IPS-11a (cell line): ENCODE results near the gene MALRD1.

Source experiments
- H3K4me3 ChIP-seq: one replicate; pipeline ENCODE4 v1.5.1; 2013; ENCODE audit warnings: low read depth, low read length, control low read depth

MALRD1 gene

GRCh38 chr10:19048489-19048888, at the start of gene MALRD1:
MALRD1 (plus strand) TSS chr10:19048801; CDS start chr10:19048939, 138 bp downstream.
- no peak within 1 kb of the TSS for H3K4me3 ChIP-seq

- no peak overlapping the region for H3K4me3 ChIP-seq
Observed at GRCh38 chr10:19003341-19003740, 45.3 kb upstream of the MALRD1 start.

- no peak overlapping the region for H3K4me3 ChIP-seq
Observed at GRCh38 chr10:19012111-19012510, 36.5 kb upstream of the MALRD1 start.

- H3K4me3 ChIP-seq = no peak overlapping the region
Observed at GRCh38 chr10:19014034-19014433, 34.6 kb upstream of the MALRD1 start.

- H3K4me3 ChIP-seq = no peak overlapping the region
Observed at GRCh38 chr10:19014498-19014897, 34.1 kb upstream of the MALRD1 start.

GRCh38 chr10:19017116-19017890, 31.3 kb upstream of the MALRD1 start:
- no peak overlapping the region for H3K4me3 ChIP-seq

GRCh38 chr10:19021162-19021561, 27.4 kb upstream of the MALRD1 start:
- no peak overlapping the region for H3K4me3 ChIP-seq

GRCh38 chr10:19024611-19025010, 24.0 kb upstream of the MALRD1 start:
- no peak overlapping the region for H3K4me3 ChIP-seq

- H3K4me3 ChIP-seq = no peak overlapping the region
Observed at GRCh38 chr10:19031763-19032162, 16.8 kb upstream of the MALRD1 start.

- no peak overlapping the region for H3K4me3 ChIP-seq
Observed at GRCh38 chr10:19033741-19034140, 14.9 kb upstream of the MALRD1 start.

GRCh38 chr10:19041171-19041570, 7.4 kb upstream of the MALRD1 start:
- H3K4me3 ChIP-seq = no peak overlapping the region

GRCh38 chr10:19043431-19043830, 5.2 kb upstream of the MALRD1 start:
- no peak overlapping the region for H3K4me3 ChIP-seq

- no peak overlapping the region for H3K4me3 ChIP-seq
Observed at GRCh38 chr10:19046679-19047078, 1.9 kb upstream of the MALRD1 start.

GRCh38 chr10:19048891-19049290, 290 bp downstream of the MALRD1 start:
- H3K4me3 ChIP-seq = no peak overlapping the region

- no peak overlapping the region for H3K4me3 ChIP-seq
Observed at GRCh38 chr10:19049567-19049966, 966 bp downstream of the MALRD1 start.

- H3K4me3 ChIP-seq = no peak overlapping the region
Observed at GRCh38 chr10:19054289-19054835, 5.8 kb downstream of the MALRD1 start.

GRCh38 chr10:19058046-19058445, 9.4 kb downstream of the MALRD1 start:
- H3K4me3 ChIP-seq = no peak overlapping the region

- H3K4me3 ChIP-seq = no peak overlapping the region
Observed at GRCh38 chr10:19063986-19064385, 15.4 kb downstream of the MALRD1 start.

- H3K4me3 ChIP-seq = no peak overlapping the region
Observed at GRCh38 chr10:19071946-19072345, 23.3 kb downstream of the MALRD1 start.

GRCh38 chr10:19077276-19077675, 28.7 kb downstream of the MALRD1 start:
- H3K4me3 ChIP-seq = no peak overlapping the region

- no peak overlapping the region for H3K4me3 ChIP-seq
Observed at GRCh38 chr10:19096501-19097073, 48.0 kb downstream of the MALRD1 start.

GRCh38 chr10:19097151-19097550, 48.5 kb downstream of the MALRD1 start:
- no peak overlapping the region for H3K4me3 ChIP-seq
